Liver (tissue), 9 donors: ENCODE measurements around the gene SLAIN1. TPM values are rescaled to one million over a fixed set of nuclear protein-coding genes. Genes with fewer than 3 reads are reported as not detected.

Experiments used
- DNase-seq: peaks from one replicate; pipeline ENCODE4 v3.0.0-alpha.2; 2017; ENCODE audit warnings: low spot score
- H3K27ac ChIP-seq, 2 donors: one replicate each; pipeline ENCODE4 v1.7.0; 2013; ENCODE audit warnings: inconsistent platforms in 2 of 2, low read length in 2 of 2, control low read depth in 1 of 2, low read depth in 1 of 2, mild to moderate bottlenecking in 1 of 2
- H3K27me3 ChIP-seq, 4 donors: one replicate each; pipeline versions ENCODE4 v1.6.1 to v1.7.0; 2013; ENCODE audit warnings: low read length in 3 of 4, inconsistent platforms in 1 of 4, mild to moderate bottlenecking in 1 of 4, moderate library complexity in 1 of 4; ENCODE audit not compliant: control insufficient read depth in 4 of 4, insufficient read depth in 4 of 4
- H3K36me3 ChIP-seq, 4 donors: one replicate each; pipeline versions ENCODE4 v1.6.1 to v1.7.0; 2013; ENCODE audit warnings: low read length in 3 of 4, mild to moderate bottlenecking in 3 of 4, low read depth in 1 of 4, moderate library complexity in 1 of 4; ENCODE audit not compliant: control insufficient read depth in 4 of 4, insufficient read depth in 3 of 4
- H3K4me1 ChIP-seq, 4 donors: one replicate each; pipeline versions ENCODE4 v1.6.1 to v1.7.0; 2013; ENCODE audit warnings: low read length in 3 of 4, mild to moderate bottlenecking in 3 of 4, moderate library complexity in 1 of 4; ENCODE audit not compliant: control insufficient read depth in 4 of 4, insufficient read depth in 4 of 4
- H3K4me3 ChIP-seq, 3 donors: one replicate each; pipeline versions ENCODE4 v1.6.1 to v1.7.0; 2013; ENCODE audit warnings: low read length in 3 of 3, control low read depth in 1 of 3, low read depth in 1 of 3, mild to moderate bottlenecking in 1 of 3
- H3K9ac ChIP-seq, 2 donors: one replicate each; pipeline ENCODE4 v1.7.0; 2013; ENCODE audit warnings: low read length in 2 of 2, mild to moderate bottlenecking in 2 of 2, moderate library complexity in 2 of 2, control low read depth in 1 of 2, low read depth in 1 of 2
- H3K9me3 ChIP-seq, 4 donors: one replicate each; pipeline versions ENCODE4 v1.6.1 to v1.7.0; 2013; ENCODE audit warnings: low read length in 3 of 4; ENCODE audit not compliant: control insufficient read depth in 4 of 4
- EGR1 ChIP-seq, 2 donors: IDR thresholded peaks; 2 replicates each; pipeline ENCODE4 v1.6.1; 2016 to 2018; ENCODE audit warnings: antibody characterized with exemption in 2 of 2, low read depth in 2 of 2
- FOXA1 ChIP-seq: IDR thresholded peaks from 2 replicates; pipeline ENCODE4 v1.6.1; 2016; ENCODE audit warnings: antibody characterized with exemption
- FOXA2 ChIP-seq: IDR thresholded peaks from 2 replicates; pipeline ENCODE4 v1.6.1; 2016; ENCODE audit warnings: antibody characterized with exemption
- GABPA ChIP-seq, 2 donors: IDR thresholded peaks in 1 of 2; conservative IDR thresholded peaks in 1 of 2; 2 replicates each; pipeline ENCODE4 v1.6.1; 2016; ENCODE audit warnings: antibody characterized with exemption in 2 of 2, mild to moderate bottlenecking in 1 of 2, moderate library complexity in 1 of 2
- HNF4A ChIP-seq, 2 donors: conservative IDR thresholded peaks; 2 replicates each; pipeline ENCODE4 v1.6.1; 2016; ENCODE audit warnings: antibody characterized with exemption in 2 of 2, mild to moderate bottlenecking in 2 of 2
- JUND ChIP-seq, 2 donors: IDR thresholded peaks; 2 replicates each; pipeline ENCODE4 v1.6.1; 2016; ENCODE audit warnings: antibody characterized with exemption in 2 of 2
- NR2F2 ChIP-seq: IDR thresholded peaks from 2 replicates; pipeline ENCODE4 v1.6.1; 2016; ENCODE audit warnings: antibody characterized with exemption
- RAD21 ChIP-seq, 2 donors: IDR thresholded peaks; 2 replicates each; pipeline ENCODE4 v1.6.1; 2016; ENCODE audit warnings: antibody characterized with exemption in 2 of 2, mild to moderate bottlenecking in 2 of 2
- RXRA ChIP-seq, 2 donors: IDR thresholded peaks; 2 replicates each; pipeline ENCODE4 v1.6.1; 2017 to 2018; ENCODE audit warnings: antibody characterized with exemption in 2 of 2, mild to moderate bottlenecking in 1 of 2
- TAF1 ChIP-seq: conservative IDR thresholded peaks from 2 replicates; pipeline ENCODE4 v1.6.1; 2016; ENCODE audit warnings: antibody characterized with exemption, mild to moderate bottlenecking
- WGBS: extraction: QIAGEN DNeasy Blood & Tissue Kit; methylation state at CpG from one replicate; pipeline ENCODE4 v1.1.7; 2013; 5-methylcytosine and 5-hydroxymethylcytosine counted together
- polyA plus RNA-seq, 2 donors: library from polyadenylated mRNA; stranded (reverse) in 1 of 2; unstranded in 1 of 2; fragments of 200-250 nt in 1 of 2; fragments of >200 nt in 1 of 2; fragmentation: Nextera tagmentation in 1 of 2; extraction: Ambion mirVana in 1 of 2; gene quantifications; one replicate each; pipeline versions ENCODE4 v1.2.1 to v1.2.3, GENCODE V29; 2013 to 2015
- total RNA-seq, 2 donors: library from RNA; depleted of rRNA; stranded (reverse); fragments of >200 nt; gene quantifications; one replicate each; pipeline ENCODE4 v1.2.3, GENCODE V29; 2014
- TF ChIP-seq, protein P1 (sequence below): IDR thresholded peaks from 2 replicates; pipeline ENCODE4 v1.6.1; 2016; ENCODE audit warnings: antibody characterized with exemption, mild to moderate bottlenecking
- TF ChIP-seq, protein P2 (sequence below): IDR thresholded peaks from 2 replicates; pipeline ENCODE4 v1.6.1; 2016; ENCODE audit warnings: antibody characterized with exemption
- TF ChIP-seq, protein P3 (sequence below): IDR thresholded peaks from 2 replicates; pipeline ENCODE4 v1.6.1; 2016; ENCODE audit warnings: antibody characterized with exemption
- TF ChIP-seq, protein P4 (sequence below): fragments of 150-350 bp; IDR thresholded peaks from 2 replicates; pipeline ENCODE4 v1.5.1; 2017; ENCODE audit warnings: improper control_type of control experiment, low read depth, low read length; ENCODE audit not compliant: missing input control
- donor health status: healthy.
- donor health status: healthy.
- donor health status: healthy.
- donor health status: healthy.
- donor health status: healthy.

The SLAIN1 gene
- total and polyA plus RNA-seq, 4 donors = 1.9 to 7.9 (median 7.1) TPM

DNA sequence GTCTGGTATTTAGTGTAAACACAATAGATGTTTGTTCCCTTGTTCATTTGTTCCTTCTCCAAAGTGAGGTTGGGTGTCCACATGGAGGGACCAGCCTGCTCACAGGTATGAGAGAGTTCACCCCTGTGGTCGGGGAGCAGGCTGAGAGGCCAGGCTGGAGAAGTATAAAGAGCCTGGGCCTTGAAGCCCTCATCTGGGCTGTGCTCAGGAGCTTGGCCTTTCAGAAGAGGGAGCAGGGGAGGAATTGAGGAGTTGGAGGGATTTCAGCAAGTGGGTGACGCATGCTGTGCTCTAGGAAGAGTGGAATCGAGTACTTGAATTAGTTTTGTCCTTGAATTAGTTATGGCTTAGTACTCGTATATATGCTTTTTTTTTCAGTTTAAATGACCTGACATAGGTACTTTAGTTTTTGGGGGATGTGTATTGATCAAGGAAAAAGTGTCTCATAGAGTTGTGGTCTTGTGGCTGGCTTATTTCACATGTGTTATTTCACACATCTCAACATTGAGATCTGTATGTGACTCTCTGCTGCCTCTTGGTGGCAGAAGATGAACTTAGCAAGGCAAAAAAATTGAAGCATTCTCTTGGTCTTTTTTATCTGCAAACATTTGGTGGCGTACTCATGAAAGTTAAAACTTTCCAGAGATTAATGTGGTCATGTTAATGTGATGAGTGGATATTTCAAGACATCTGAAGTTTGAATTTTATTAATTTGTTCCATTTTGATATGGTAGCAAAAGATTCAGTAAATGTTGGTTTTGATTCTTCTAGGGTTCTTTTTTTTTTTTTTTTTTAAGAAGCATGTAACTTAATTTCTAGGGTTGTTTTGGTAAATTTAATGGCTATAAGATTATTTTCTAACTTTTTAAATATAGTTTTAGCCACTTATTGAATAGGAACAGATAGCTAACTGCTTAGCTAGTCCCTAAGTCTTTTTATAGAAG is 54.3 kb downstream of the SLAIN1 start:
- H3K9ac ChIP-seq = no peak overlapping the region
- no peak for DNase-seq
- H3K27me3 ChIP-seq = no peaks in the 10 kb centered on the region
- no peaks in the 10 kb centered on the region for H3K9me3 ChIP-seq
- H3K4me1 ChIP-seq = no peaks in the 10 kb centered on the region
- WGBS = 63% methylated on average over 5 of the region's 5 CpGs
- H3K4me3 ChIP-seq = no peak overlapping the region
- no peaks in the 10 kb centered on the region for H3K36me3 ChIP-seq
- no peak overlapping the region for H3K27ac ChIP-seq
- TF ChIP-seq EGR1 (IDR thresholded peaks at IDR 0.05; ENCODE audit: low read depth in 2 of 2) (no peak), RAD21 (IDR thresholded peaks at IDR 0.05) (peak; percentile 93), NR2F2 (no peak), FOXA2 (no peak), GABPA (IDR thresholded peaks at IDR 0.05 in 1 of 2, conservative IDR thresholded peaks at IDR 0.05 in 1 of 2) (no peak), HNF4A (conservative IDR thresholded peaks at IDR 0.05) (no peak), FOXA1 (no peak)
- TF ChIP-seq, protein P1, sequence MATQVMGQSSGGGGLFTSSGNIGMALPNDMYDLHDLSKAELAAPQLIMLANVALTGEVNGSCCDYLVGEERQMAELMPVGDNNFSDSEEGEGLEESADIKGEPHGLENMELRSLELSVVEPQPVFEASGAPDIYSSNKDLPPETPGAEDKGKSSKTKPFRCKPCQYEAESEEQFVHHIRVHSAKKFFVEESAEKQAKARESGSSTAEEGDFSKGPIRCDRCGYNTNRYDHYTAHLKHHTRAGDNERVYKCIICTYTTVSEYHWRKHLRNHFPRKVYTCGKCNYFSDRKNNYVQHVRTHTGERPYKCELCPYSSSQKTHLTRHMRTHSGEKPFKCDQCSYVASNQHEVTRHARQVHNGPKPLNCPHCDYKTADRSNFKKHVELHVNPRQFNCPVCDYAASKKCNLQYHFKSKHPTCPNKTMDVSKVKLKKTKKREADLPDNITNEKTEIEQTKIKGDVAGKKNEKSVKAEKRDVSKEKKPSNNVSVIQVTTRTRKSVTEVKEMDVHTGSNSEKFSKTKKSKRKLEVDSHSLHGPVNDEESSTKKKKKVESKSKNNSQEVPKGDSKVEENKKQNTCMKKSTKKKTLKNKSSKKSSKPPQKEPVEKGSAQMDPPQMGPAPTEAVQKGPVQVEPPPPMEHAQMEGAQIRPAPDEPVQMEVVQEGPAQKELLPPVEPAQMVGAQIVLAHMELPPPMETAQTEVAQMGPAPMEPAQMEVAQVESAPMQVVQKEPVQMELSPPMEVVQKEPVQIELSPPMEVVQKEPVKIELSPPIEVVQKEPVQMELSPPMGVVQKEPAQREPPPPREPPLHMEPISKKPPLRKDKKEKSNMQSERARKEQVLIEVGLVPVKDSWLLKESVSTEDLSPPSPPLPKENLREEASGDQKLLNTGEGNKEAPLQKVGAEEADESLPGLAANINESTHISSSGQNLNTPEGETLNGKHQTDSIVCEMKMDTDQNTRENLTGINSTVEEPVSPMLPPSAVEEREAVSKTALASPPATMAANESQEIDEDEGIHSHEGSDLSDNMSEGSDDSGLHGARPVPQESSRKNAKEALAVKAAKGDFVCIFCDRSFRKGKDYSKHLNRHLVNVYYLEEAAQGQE = no peak
- TF ChIP-seq, protein P2, sequence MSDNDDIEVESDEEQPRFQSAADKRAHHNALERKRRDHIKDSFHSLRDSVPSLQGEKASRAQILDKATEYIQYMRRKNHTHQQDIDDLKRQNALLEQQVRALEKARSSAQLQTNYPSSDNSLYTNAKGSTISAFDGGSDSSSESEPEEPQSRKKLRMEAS = no peak
- TF ChIP-seq, protein P3, sequence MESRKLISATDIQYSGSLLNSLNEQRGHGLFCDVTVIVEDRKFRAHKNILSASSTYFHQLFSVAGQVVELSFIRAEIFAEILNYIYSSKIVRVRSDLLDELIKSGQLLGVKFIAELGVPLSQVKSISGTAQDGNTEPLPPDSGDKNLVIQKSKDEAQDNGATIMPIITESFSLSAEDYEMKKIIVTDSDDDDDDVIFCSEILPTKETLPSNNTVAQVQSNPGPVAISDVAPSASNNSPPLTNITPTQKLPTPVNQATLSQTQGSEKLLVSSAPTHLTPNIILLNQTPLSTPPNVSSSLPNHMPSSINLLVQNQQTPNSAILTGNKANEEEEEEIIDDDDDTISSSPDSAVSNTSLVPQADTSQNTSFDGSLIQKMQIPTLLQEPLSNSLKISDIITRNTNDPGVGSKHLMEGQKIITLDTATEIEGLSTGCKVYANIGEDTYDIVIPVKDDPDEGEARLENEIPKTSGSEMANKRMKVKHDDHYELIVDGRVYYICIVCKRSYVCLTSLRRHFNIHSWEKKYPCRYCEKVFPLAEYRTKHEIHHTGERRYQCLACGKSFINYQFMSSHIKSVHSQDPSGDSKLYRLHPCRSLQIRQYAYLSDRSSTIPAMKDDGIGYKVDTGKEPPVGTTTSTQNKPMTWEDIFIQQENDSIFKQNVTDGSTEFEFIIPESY = no peak
- TF ChIP-seq, protein P4, sequence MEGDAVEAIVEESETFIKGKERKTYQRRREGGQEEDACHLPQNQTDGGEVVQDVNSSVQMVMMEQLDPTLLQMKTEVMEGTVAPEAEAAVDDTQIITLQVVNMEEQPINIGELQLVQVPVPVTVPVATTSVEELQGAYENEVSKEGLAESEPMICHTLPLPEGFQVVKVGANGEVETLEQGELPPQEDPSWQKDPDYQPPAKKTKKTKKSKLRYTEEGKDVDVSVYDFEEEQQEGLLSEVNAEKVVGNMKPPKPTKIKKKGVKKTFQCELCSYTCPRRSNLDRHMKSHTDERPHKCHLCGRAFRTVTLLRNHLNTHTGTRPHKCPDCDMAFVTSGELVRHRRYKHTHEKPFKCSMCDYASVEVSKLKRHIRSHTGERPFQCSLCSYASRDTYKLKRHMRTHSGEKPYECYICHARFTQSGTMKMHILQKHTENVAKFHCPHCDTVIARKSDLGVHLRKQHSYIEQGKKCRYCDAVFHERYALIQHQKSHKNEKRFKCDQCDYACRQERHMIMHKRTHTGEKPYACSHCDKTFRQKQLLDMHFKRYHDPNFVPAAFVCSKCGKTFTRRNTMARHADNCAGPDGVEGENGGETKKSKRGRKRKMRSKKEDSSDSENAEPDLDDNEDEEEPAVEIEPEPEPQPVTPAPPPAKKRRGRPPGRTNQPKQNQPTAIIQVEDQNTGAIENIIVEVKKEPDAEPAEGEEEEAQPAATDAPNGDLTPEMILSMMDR = peak; percentile 85

DNA sequence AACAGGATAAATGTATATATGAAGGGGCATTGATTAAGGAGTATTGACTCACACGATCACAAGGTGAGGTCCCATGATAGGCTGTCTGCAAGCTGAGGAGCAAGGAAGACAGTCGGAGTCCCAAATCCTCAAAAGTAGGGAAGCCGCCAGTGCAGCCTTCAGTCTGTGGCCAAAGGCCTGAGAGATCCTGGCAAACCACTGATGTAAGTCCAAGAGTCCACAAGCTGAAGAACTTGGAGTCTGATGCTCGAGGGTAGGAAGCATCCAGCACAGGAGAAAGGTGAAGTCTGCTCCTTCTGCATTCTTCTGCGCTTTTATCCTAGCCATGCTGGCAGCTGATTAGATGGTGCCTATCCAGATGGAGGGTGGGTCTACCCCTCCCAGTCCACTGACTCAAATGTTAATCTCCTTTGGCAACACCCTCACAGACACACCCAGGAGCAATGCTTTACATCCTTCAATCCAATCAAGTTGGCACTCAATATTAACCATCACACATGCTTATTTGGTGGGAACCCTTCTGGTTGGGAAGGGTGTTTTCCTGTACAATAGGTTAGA is 55.1 kb downstream of the SLAIN1 start:
- Histone ChIP-seq H3K9me3 (no peaks in the 10 kb centered on the region), H3K9ac (no peak overlapping the region), H3K4me1 (no peaks in the 10 kb centered on the region), H3K36me3 (no peaks in the 10 kb centered on the region), H3K27ac (no peak overlapping the region), H3K4me3 (no peak overlapping the region), H3K27me3 (no peaks in the 10 kb centered on the region)
- WGBS = 78% methylated on average over 5 of the region's 5 CpGs
- no peak for DNase-seq
- TF ChIP-seq, protein P1 = no peak
- TF ChIP-seq EGR1 (IDR thresholded peaks at IDR 0.05; ENCODE audit: low read depth in 2 of 2) = no peak
- TF ChIP-seq HNF4A (conservative IDR thresholded peaks at IDR 0.05) = no peak
- TF ChIP-seq RXRA (IDR thresholded peaks at IDR 0.05) = no peak
- TF ChIP-seq TAF1 = no peak
- TF ChIP-seq GABPA (IDR thresholded peaks at IDR 0.05 in 1 of 2, conservative IDR thresholded peaks at IDR 0.05 in 1 of 2) = no peak
- TF ChIP-seq, protein P2 = no peak
- TF ChIP-seq JUND (IDR thresholded peaks at IDR 0.05) = no peak
- no peak for TF ChIP-seq RAD21 (IDR thresholded peaks at IDR 0.05)
- TF ChIP-seq FOXA1 = no peak
- TF ChIP-seq, protein P4 = no peak
- TF ChIP-seq NR2F2 = no peak
